Measurements from ENCODE around the gene FAP.

- TF ChIP-seq CTCF (IDR thresholded peaks at IDR 0.05) (no peak), RFX5 (IDR thresholded peaks at IDR 0.05) (no peak), PBX3 (IDR thresholded peaks at IDR 0.05) (no peak), EHMT2 (IDR thresholded peaks at IDR 0.05; ENCODE audit: low read depth) (no peak), POLR2A (IDR thresholded peaks at IDR 0.05; ENCODE audit: low read length) (no peak)
These were observed 24.3 kb upstream of the FAP start for GRCh38 chr2:162267496-162267895.

Measured in A549 (cell line).